Neuronal stem cell (in vitro differentiated cells): ENCODE measurements around the gene SERPINB6.

Source experiments
- DNase-seq: peaks from one replicate; pipeline ENCODE4 v3.0.0-alpha.2; 2013; ENCODE audit warnings: low spot score
- H2AFZ ChIP-seq: one replicate; pipeline ENCODE4 v1.6.1; 2013; ENCODE audit warnings: mild to moderate bottlenecking, low read length, inconsistent platforms
- H2AK5ac ChIP-seq: 2 replicates; pipeline ENCODE4 v1.6.1; 2013; ENCODE audit warnings: low read depth, mild to moderate bottlenecking, inconsistent platforms, low read length, moderate library complexity, mixed read lengths
- H2BK120ac ChIP-seq: 2 replicates; pipeline ENCODE4 v1.6.1; 2013; ENCODE audit warnings: low read depth, mild to moderate bottlenecking, inconsistent platforms, low read length, moderate library complexity, mixed read lengths
- H2BK12ac ChIP-seq: one replicate; pipeline ENCODE4 v1.6.1; 2013; ENCODE audit warnings: low read length, inconsistent platforms
- H2BK15ac ChIP-seq: 2 replicates; pipeline ENCODE4 v1.6.1; 2013; ENCODE audit warnings: mild to moderate bottlenecking, low read length, inconsistent platforms, mixed read lengths
- H2BK5ac ChIP-seq: one replicate; pipeline ENCODE4 v1.6.1; 2013; ENCODE audit warnings: inconsistent platforms, mild to moderate bottlenecking, low read length, moderate library complexity
- H3K14ac ChIP-seq: one replicate; pipeline ENCODE4 v1.6.1; 2013; ENCODE audit warnings: low read length, inconsistent platforms
- H3K18ac ChIP-seq: 2 replicates; pipeline ENCODE4 v1.6.1; 2013; ENCODE audit warnings: low read length, inconsistent platforms
- H3K23ac ChIP-seq: 2 replicates; pipeline ENCODE4 v1.6.1; 2013; ENCODE audit warnings: low read depth, mild to moderate bottlenecking, mixed read lengths, low read length, inconsistent platforms; ENCODE audit not compliant: poor library complexity
- H3K27ac ChIP-seq: replicated peaks from 3 replicates; pipeline ENCODE4 v1.5.1; 2013; ENCODE audit warnings: low read length, inconsistent platforms
- H3K27me3 ChIP-seq, 3 experiments: 2 replicates each; pipeline ENCODE4 v1.6.1; 2013; ENCODE audit warnings: low read length in 3 of 3, mild to moderate bottlenecking in 2 of 3, inconsistent platforms in 1 of 3, low read depth in 1 of 3, mixed read lengths in 1 of 3, moderate library complexity in 1 of 3; ENCODE audit not compliant: control insufficient read depth in 3 of 3, insufficient read depth in 3 of 3
- H3K36me3 ChIP-seq, 2 donors: replicated peaks in 1 of 2; 2 replicates each; pipeline ENCODE4 v1.6.1; 2013; ENCODE audit warnings: low read length in 2 of 2; ENCODE audit not compliant: control insufficient read depth in 2 of 2, insufficient read depth in 2 of 2
- H3K4ac ChIP-seq: 2 replicates; pipeline ENCODE4 v1.6.1; 2013; ENCODE audit warnings: inconsistent platforms, mild to moderate bottlenecking, low read length, moderate library complexity
- H3K4me1 ChIP-seq, 2 donors: 1 replicate in 1 of 2; 2 replicates in 1 of 2; pipeline ENCODE4 v1.6.1; 2013; ENCODE audit warnings: low read length in 2 of 2, low read depth in 1 of 2; ENCODE audit not compliant: control insufficient read depth in 2 of 2, insufficient read depth in 1 of 2
- H3K4me2 ChIP-seq: one replicate; pipeline ENCODE4 v1.6.1; 2013; ENCODE audit warnings: mild to moderate bottlenecking, low read length, inconsistent platforms; ENCODE audit not compliant: insufficient read depth, poor library complexity, severe bottlenecking
- H3K4me3 ChIP-seq, 2 donors: 2 replicates each; pipeline ENCODE4 v1.5.1; 2013; ENCODE audit warnings: low read length in 2 of 2, mild to moderate bottlenecking in 2 of 2, inconsistent platforms in 1 of 2, moderate library complexity in 1 of 2
- H3K79me1 ChIP-seq: one replicate; pipeline ENCODE4 v1.6.1; 2013; ENCODE audit warnings: low read depth, mild to moderate bottlenecking, inconsistent platforms, low read length, moderate library complexity
- H3K9ac ChIP-seq: one replicate; pipeline ENCODE4 v1.6.1; 2013; ENCODE audit warnings: mild to moderate bottlenecking, low read depth, low read length, inconsistent platforms; ENCODE audit not compliant: poor library complexity
- H3K9me3 ChIP-seq, 2 donors: replicated peaks in 1 of 2; 2 replicates each; pipeline versions ENCODE3 to v1.6.1; 2013; ENCODE audit warnings: low read length in 2 of 2, mild to moderate bottlenecking in 2 of 2, inconsistent platforms in 1 of 2, low read depth in 1 of 2, mixed read lengths in 1 of 2, moderate library complexity in 1 of 2; ENCODE audit not compliant: control insufficient read depth in 2 of 2, insufficient read depth in 1 of 2
- H4K8ac ChIP-seq: one replicate; pipeline ENCODE4 v1.6.1; 2013; ENCODE audit warnings: low read depth, mild to moderate bottlenecking, inconsistent platforms, low read length, moderate library complexity
- H4K91ac ChIP-seq: one replicate; pipeline ENCODE4 v1.6.1; 2013; ENCODE audit warnings: low read length, low read depth, mild to moderate bottlenecking, inconsistent platforms; ENCODE audit not compliant: poor library complexity
- WGBS, 2 donors: extraction: QIAGEN DNeasy Blood & Tissue Kit; methylation state at CpG; one replicate each; pipeline ENCODE4 v1.1.7; 2013; ENCODE audit warnings: missing lambda C conversion rate in 2 of 2, mixed read lengths in 1 of 2; ENCODE audit not compliant: insufficient read length in 2 of 2, insufficient replicate concordance in 1 of 2; ENCODE audit errors: extremely low coverage in 2 of 2; 5-methylcytosine and 5-hydroxymethylcytosine counted together

SERPINB6 gene

DNA sequence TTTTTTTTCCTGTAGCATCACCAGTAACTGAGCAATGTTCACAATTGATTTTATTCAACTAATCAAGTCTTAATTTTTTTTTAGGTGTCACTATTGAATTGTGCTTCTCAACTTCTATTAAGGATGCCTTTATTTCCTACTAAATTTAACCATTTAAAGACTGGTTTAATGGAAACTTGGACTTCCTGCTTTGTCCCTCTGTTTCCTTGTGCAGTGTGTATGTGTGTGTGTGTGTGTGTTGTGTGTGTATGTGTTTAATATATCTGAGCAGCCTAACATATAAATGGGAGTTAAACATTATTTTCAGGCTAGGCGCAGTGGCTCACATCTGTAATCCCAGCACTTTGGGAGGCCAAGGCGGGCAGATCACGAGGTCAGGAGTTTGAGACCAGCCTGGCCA is 1.8 kb downstream of the SERPINB6 start:
- Histone ChIP-seq H2BK12ac (no peak overlapping the region), H3K79me1 (no peaks in the 10 kb centered on the region), H3K14ac (no peak overlapping the region), H4K91ac (no peak overlapping the region), H2AK5ac (no peak overlapping the region), H4K8ac (no peak overlapping the region), H2BK5ac (no peak overlapping the region), H3K27me3 (peaks cover 0 to 5% (median 0%) of the 10 kb centered on the region in 3 experiments), H2AFZ (no peak overlapping the region), H3K4me3 (no peak overlapping the region), H3K4me1 (peaks cover 3 to 8% of the 10 kb centered on the region in 2 donors), H3K4me2 (no peak overlapping the region), H3K4ac (no peak overlapping the region), H3K36me3 (no peaks in the 10 kb centered on the region), H3K18ac (no peak overlapping the region), H3K9ac (no peak overlapping the region), H2BK120ac (no peak overlapping the region), H2BK15ac (no peak overlapping the region), H3K23ac (no peak overlapping the region), H3K27ac (no peak overlapping the region), H3K9me3 (no peaks in the 10 kb centered on the region)
- no CpG with 5 or more reads among the region's 3 CpGs for WGBS, 2 donors
- no peak for DNase-seq

DNA sequence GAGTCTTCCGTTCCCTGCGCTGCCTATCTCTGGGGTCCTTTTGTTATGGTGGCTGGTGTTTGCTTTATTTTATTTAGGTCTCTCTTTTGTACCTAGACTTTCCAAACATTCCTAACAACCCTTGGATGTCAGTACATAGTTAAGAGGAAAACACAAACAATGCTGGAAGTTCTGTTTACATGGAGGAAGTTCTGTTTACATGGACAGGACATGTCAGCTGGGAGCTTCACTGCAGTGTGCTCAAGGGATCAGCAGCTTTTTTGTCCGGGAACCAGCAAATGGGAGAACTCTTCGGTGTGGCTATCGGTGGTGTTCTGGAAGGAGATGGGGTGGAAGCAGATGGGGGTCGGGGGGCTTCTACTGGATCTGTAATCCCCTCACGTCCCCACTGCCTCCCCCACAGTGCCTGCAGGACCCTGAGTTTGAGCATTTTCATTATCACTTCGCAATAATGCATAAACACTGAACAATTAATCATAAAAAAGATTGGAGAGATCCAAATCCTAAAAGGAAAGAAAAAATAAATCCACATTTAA is 2.7 kb downstream of the SERPINB6 start:
- Histone ChIP-seq H3K27ac (no peak overlapping the region), H2BK12ac (no peak overlapping the region)

GRCh38 chr6:2967936-2968335 is 3.4 kb downstream of the SERPINB6 start:
- Histone ChIP-seq H3K9me3 (no peaks in the 10 kb centered on the region), H2BK15ac (no peak overlapping the region), H4K91ac (no peak overlapping the region), H3K14ac (no peak overlapping the region), H3K27me3 (peaks cover 0 to 5% (median 0%) of the 10 kb centered on the region in 3 experiments), H3K4me3 (no peak overlapping the region), H3K4ac (no peak overlapping the region), H3K79me1 (no peaks in the 10 kb centered on the region), H3K4me1 (peaks cover 3 to 8% of the 10 kb centered on the region in 2 donors), H3K23ac (no peak overlapping the region), H3K4me2 (no peak overlapping the region), H3K27ac (no peak overlapping the region), H2AK5ac (no peak overlapping the region), H2BK120ac (no peak overlapping the region), H2AFZ (no peak overlapping the region), H3K9ac (no peak overlapping the region), H4K8ac (no peak overlapping the region), H2BK12ac (no peak overlapping the region), H3K18ac (no peak overlapping the region), H3K36me3 (no peaks in the 10 kb centered on the region), H2BK5ac (no peak overlapping the region)
- no CpG with 5 or more reads among the region's 7 CpGs for WGBS, 2 donors
- no peak for DNase-seq

More for the DNA sequence above, 2.7 kb downstream of the SERPINB6 start:
- Histone ChIP-seq H3K4ac (no peak overlapping the region), H3K36me3 (no peaks in the 10 kb centered on the region), H3K4me1 (peaks cover 3 to 8% of the 10 kb centered on the region in 2 donors), H3K9me3 (no peaks in the 10 kb centered on the region), H4K8ac (no peak overlapping the region), H3K14ac (no peak overlapping the region), H3K4me2 (no peak overlapping the region), H3K9ac (no peak overlapping the region), H3K79me1 (no peaks in the 10 kb centered on the region), H2BK120ac (no peak overlapping the region), H3K23ac (no peak overlapping the region), H2BK15ac (no peak overlapping the region), H2AFZ (no peak overlapping the region), H4K91ac (no peak overlapping the region), H2AK5ac (no peak overlapping the region), H3K4me3 (no peak overlapping the region), H2BK5ac (no peak overlapping the region), H3K18ac (no peak overlapping the region), H3K27me3 (peaks cover 0 to 5% (median 0%) of the 10 kb centered on the region in 3 experiments)
- no peak for DNase-seq
- WGBS, 2 donors = no CpG with 5 or more reads among the region's 8 CpGs

DNA sequence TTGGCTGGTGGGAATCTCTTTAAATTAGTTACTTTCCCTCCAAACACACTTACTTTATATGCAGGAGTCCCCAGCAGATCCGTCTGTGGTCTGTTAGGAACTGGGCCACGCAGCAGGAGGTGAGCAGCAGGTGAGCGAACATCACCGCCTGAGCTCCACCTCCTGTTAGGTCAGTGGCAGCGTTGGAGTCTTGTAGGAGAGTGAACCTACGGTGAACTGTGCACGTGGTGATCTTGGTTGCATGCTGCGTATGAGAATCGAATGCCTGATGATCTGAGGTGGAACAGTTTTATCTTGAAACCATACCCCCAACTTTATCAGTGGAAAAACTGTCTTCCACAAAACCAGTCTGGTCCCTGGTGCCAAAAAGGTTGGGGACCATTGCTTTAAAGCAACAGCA is 5.0 kb downstream of the SERPINB6 start:
- no peak overlapping the region for H3K4me2 ChIP-seq
- H2AK5ac ChIP-seq = no peak overlapping the region
- no peaks in the 10 kb centered on the region for H3K9me3 ChIP-seq
- H3K4ac ChIP-seq = no peak overlapping the region
- H2BK120ac ChIP-seq = no peak overlapping the region
- H3K14ac ChIP-seq = no peak overlapping the region
- DNase-seq = no peak
- H3K79me1 ChIP-seq = no peaks in the 10 kb centered on the region
- no CpG with 5 or more reads among the region's 9 CpGs for WGBS, 2 donors
- H3K27ac ChIP-seq = no peak overlapping the region
- H2BK15ac ChIP-seq = no peak overlapping the region
- no peak overlapping the region for H4K91ac ChIP-seq
- peaks cover 1 to 8% of the 10 kb centered on the region in 2 donors for H3K4me1 ChIP-seq
- no peaks in the 10 kb centered on the region for H3K36me3 ChIP-seq
- peak overlapping the region; percentile 1 for H3K18ac ChIP-seq
- no peak overlapping the region for H3K23ac ChIP-seq
- H4K8ac ChIP-seq = no peak overlapping the region
- H2BK12ac ChIP-seq = no peak overlapping the region
- no peak overlapping the region for H3K4me3 ChIP-seq
- H3K9ac ChIP-seq = no peak overlapping the region
- H3K27me3 ChIP-seq = peaks cover 0 to 2% (median 0%) of the 10 kb centered on the region in 3 experiments
- no peak overlapping the region for H2BK5ac ChIP-seq
- no peak overlapping the region for H2AFZ ChIP-seq
